Upper lobe of left lung (tissue), 6 donors: ENCODE results near the gene SNU13. TPM values are rescaled to one million over a fixed set of nuclear protein-coding genes. Genes with fewer than 3 reads are reported as not detected.
"Not testable (repeated sequence)": the region's sequence is repeated elsewhere in the genome, so short reads cannot be mapped to it uniquely, and the experiment has no call there.

Experiments used
- ATAC-seq, 2 donors: fragments of 200-7000 bp; cut with Tn5 transposase; one replicate each; pipeline ENCODE4 v1.9.1; 2022; ENCODE audit warnings: mild to moderate bottlenecking in 2 of 2, moderate library complexity in 2 of 2; ENCODE audit not compliant: low FRiP score in 2 of 2
- DNase-seq, 2 donors: peaks; one replicate each; pipeline ENCODE4 v3.0.0-alpha.2; 2019 to 2020
- H3K27ac ChIP-seq, 4 donors: fragments of 200-600 bp; sonication (generic); one replicate each; pipeline ENCODE4 v1.5.1; 2016 to 2019
- H3K27me3 ChIP-seq, 4 donors: fragments of 200-600 bp; sonication (generic); one replicate each; pipeline ENCODE4 v1.5.1; 2017 to 2019
- H3K36me3 ChIP-seq, 4 donors: fragments of 200-600 bp; sonication (generic); one replicate each; pipeline ENCODE4 v1.5.1; 2016 to 2019
- H3K4me1 ChIP-seq, 4 donors: fragments of 200-600 bp; sonication (generic); one replicate each; pipeline ENCODE4 v1.5.1; 2018 to 2019
- H3K4me3 ChIP-seq, 4 donors: fragments of 200-600 bp; sonication (generic); one replicate each; pipeline ENCODE4 v1.5.1; 2017 to 2019; ENCODE audit warnings: mild to moderate bottlenecking in 2 of 4, moderate library complexity in 1 of 4
- H3K9me3 ChIP-seq, 4 donors: fragments of 200-600 bp; sonication (generic); one replicate each; pipeline ENCODE4 v1.5.1; 2018 to 2019
- CTCF ChIP-seq, 6 experiments: fragments of 450-650 bp in 4 of 6; fragments of 200-600 bp in 2 of 6; sonication (generic) in 2 of 6; IDR thresholded peaks; one replicate each; pipeline ENCODE4 v1.5.1; 2016 to 2019; ENCODE audit warnings: antibody characterized with exemption in 6 of 6
- EP300 ChIP-seq, 4 donors: sonication (generic); formaldehyde crosslinking; IDR thresholded peaks; one replicate each; pipeline ENCODE4 v1.5.1; 2017; ENCODE audit warnings: antibody characterized with exemption in 4 of 4, control low read depth in 2 of 4
- POLR2A ChIP-seq, 4 donors: fragments of 450-650 bp; IDR thresholded peaks; one replicate each; pipeline ENCODE4 v1.5.1; 2016 to 2017; ENCODE audit warnings: antibody characterized with exemption in 4 of 4, mild to moderate bottlenecking in 2 of 4
- POLR2AphosphoS5 ChIP-seq, 2 donors: sonication (generic); formaldehyde crosslinking; IDR thresholded peaks; one replicate each; pipeline ENCODE4 v1.5.1; 2017; ENCODE audit warnings: antibody characterized with exemption in 2 of 2
- WGBS, 2 donors: methylation state at CpG; one replicate each; pipeline ENCODE4 v1.1.5; 2017 to 2018; 5-methylcytosine and 5-hydroxymethylcytosine counted together
- total RNA-seq, 6 donors: library from RNA; depleted of rRNA in 4 of 6; stranded (reverse); fragments of >200 nt in 4 of 6; gene quantifications; one replicate each; pipeline versions ENCODE4 v1.1.0 to v1.2.1, GENCODE V29; 2016 to 2021
- donor health status: DM: no; HTN: no; CAD: no; lungs with moderate emphysema.
- donor health status: DM: no; HTN: yes; CAD: no; lungs with severe emphysema.

SNU13 gene
- total RNA-seq, 6 donors from 2014 or later, result 40.9 to 124 (median 92.0) TPM

- Histone ChIP-seq H3K4me3 (no peak overlapping the region), H3K36me3 (peaks cover 37 to 59% (median 45%) of the 10 kb centered on the region in 4 donors), H3K9me3 (no peaks in the 10 kb centered on the region), H3K4me1 (peaks cover 12 to 26% (median 16%) of the 10 kb centered on the region in 4 donors), H3K27me3 (no peaks in the 10 kb centered on the region), H3K27ac (no peak overlapping the region)
- ATAC-seq (no peak), DNase-seq (no peak)
- no peak for TF ChIP-seq EP300 (IDR thresholded peaks at IDR 0.05)
- no peak for TF ChIP-seq POLR2AphosphoS5 (IDR thresholded peaks at IDR 0.05)
- no peak for TF ChIP-seq POLR2A (IDR thresholded peaks at IDR 0.05)
- TF ChIP-seq CTCF (IDR thresholded peaks at IDR 0.05), result no peak
Observed at GRCh38 chr22:41664490-41664889, 24.2 kb downstream of the SNU13 start.

GRCh38 chr22:41663594-41663993 lies 25.1 kb downstream of the SNU13 start:
- not testable (repeated sequence) for H3K4me3 ChIP-seq, H3K27me3 ChIP-seq, H3K9me3 ChIP-seq, ATAC-seq, H3K27ac ChIP-seq
- Histone ChIP-seq H3K4me1 (peaks cover 12 to 22% (median 13%) of the 10 kb centered on the region in 4 donors), H3K36me3 (peaks cover 46 to 68% (median 54%) of the 10 kb centered on the region in 4 donors)
- WGBS, 2 donors, result 58 to 82% methylated on average over 3 to 9 of the region's 9 CpGs
- DNase-seq, result peak in 1 of 2 donors; percentile 56

GRCh38 chr22:41661713-41662112 lies 27.0 kb downstream of the SNU13 start:
- TF ChIP-seq POLR2AphosphoS5 (IDR thresholded peaks at IDR 0.05) (no peak), EP300 (IDR thresholded peaks at IDR 0.05) (no peak), CTCF (IDR thresholded peaks at IDR 0.05) (no peak), POLR2A (IDR thresholded peaks at IDR 0.05) (no peak)

GRCh38 chr22:41661088-41661487 lies 27.6 kb downstream of the SNU13 start:
- Histone ChIP-seq H3K27me3 (no peaks in the 10 kb centered on the region), H3K36me3 (peaks cover 62 to 93% (median 77%) of the 10 kb centered on the region in 4 donors), H3K27ac (no peak overlapping the region), H3K4me3 (no peak overlapping the region), H3K4me1 (peaks cover 0 to under 1% (median under 1%) of the 10 kb centered on the region in 4 donors), H3K9me3 (no peaks in the 10 kb centered on the region)
- TF ChIP-seq POLR2A (IDR thresholded peaks at IDR 0.05) (no peak), CTCF (IDR thresholded peaks at IDR 0.05) (no peak), POLR2AphosphoS5 (IDR thresholded peaks at IDR 0.05) (no peak), EP300 (IDR thresholded peaks at IDR 0.05) (no peak)
- ATAC-seq (no peak), DNase-seq (no peak)
- 94 to 97% methylated on average over 3 of the region's 3 CpGs for WGBS, 2 donors

More at GRCh38 chr22:41661713-41662112, 27.0 kb downstream of the SNU13 start:
- ATAC-seq (no peak), DNase-seq (no peak)
- no peaks in the 10 kb centered on the region for H3K27me3 ChIP-seq
- 91 to 98% methylated on average over 2 of the region's 2 CpGs for WGBS, 2 donors
- H3K9me3 ChIP-seq, result no peaks in the 10 kb centered on the region
- no peak overlapping the region for H3K27ac ChIP-seq
- peaks cover 58 to 86% (median 72%) of the 10 kb centered on the region in 4 donors for H3K36me3 ChIP-seq
- peaks cover 4 to 7% (median 4%) of the 10 kb centered on the region in 4 donors for H3K4me1 ChIP-seq
- no peak overlapping the region for H3K4me3 ChIP-seq

GRCh38 chr22:41660416-41660815 lies 28.3 kb downstream of the SNU13 start:
- Histone ChIP-seq H3K27me3 (no peaks in the 10 kb centered on the region), H3K36me3 (peaks cover 67 to 99% (median 83%) of the 10 kb centered on the region in 4 donors), H3K27ac (no peak overlapping the region), H3K9me3 (no peaks in the 10 kb centered on the region), H3K4me3 (no peak overlapping the region), H3K4me1 (no peaks in the 10 kb centered on the region)
- DNase-seq, result no peak
- WGBS, 2 donors, result 80 to 88% methylated on average over 3 of the region's 3 CpGs
- ATAC-seq, result no peak
- TF ChIP-seq EP300 (IDR thresholded peaks at IDR 0.05), result no peak
- TF ChIP-seq CTCF (IDR thresholded peaks at IDR 0.05), result no peak
- no peak for TF ChIP-seq POLR2A (IDR thresholded peaks at IDR 0.05)
- no peak for TF ChIP-seq POLR2AphosphoS5 (IDR thresholded peaks at IDR 0.05)
